ENCODE data around the gene EIF4G3. TPM values are rescaled to one million over a fixed set of nuclear protein-coding genes. Genes with fewer than 3 reads are reported as not detected.

The EIF4G3 gene
- total RNA-seq, 1 experiment from 2014 or later, result 39.9 TPM

GRCh38 chr1:21105807-21106206 lies 70.9 kb downstream of the EIF4G3 start:
- TF ChIP-seq CTCF (IDR thresholded peaks at IDR 0.05; ENCODE audit: unreplicated experiment), result no peak
- peaks cover 8% of the 10 kb centered on the region for H3K4me1 Mint-ChIP-seq (ENCODE audit: low read depth, unreplicated experiment)
- intact Hi-C loops (cut with micrococcal nuclease; ENCODE audit: unreplicated experiment), result no loop called here

GRCh38 chr1:21104683-21105082 lies 72.0 kb downstream of the EIF4G3 start:
- no TSS peak for BruUV-seq (replicated peaks)

More at GRCh38 chr1:21105807-21106206, 70.9 kb downstream of the EIF4G3 start:
- CTCF ChIA-PET, result interaction anchor here (0.6 kb wide), 1 partner anchor 1464 kb away, joined by 3 read pairs; no protein-coding TSS in a partner anchor
- no peaks in the 10 kb centered on the region for H3K36me3 Mint-ChIP-seq (ENCODE audit: insufficient read depth, unreplicated experiment)
- no peak overlapping the region for H3K4me3 Mint-ChIP-seq (ENCODE audit: low read depth, unreplicated experiment)
- H3K9me3 Mint-ChIP-seq (ENCODE audit: low read depth, unreplicated experiment), result no peaks in the 10 kb centered on the region
- H3K27me3 Mint-ChIP-seq (ENCODE audit: unreplicated experiment), result no peaks in the 10 kb centered on the region
- no peak for DNase-seq
- H3K27ac Mint-ChIP-seq (ENCODE audit: unreplicated experiment), result no peak overlapping the region
- no TSS peak for BruUV-seq (replicated peaks)

GRCh38 chr1:21100481-21100921 lies 76.2 kb downstream of the EIF4G3 start:
- Mint-ChIP-seq H3K4me1 (ENCODE audit: low read depth, unreplicated experiment) (no peaks in the 10 kb centered on the region), H3K9me3 (ENCODE audit: low read depth, unreplicated experiment) (no peaks in the 10 kb centered on the region), H3K27me3 (ENCODE audit: unreplicated experiment) (no peaks in the 10 kb centered on the region), H3K4me3 (ENCODE audit: low read depth, unreplicated experiment) (no peak overlapping the region), H3K27ac (ENCODE audit: unreplicated experiment) (no peak overlapping the region), H3K36me3 (ENCODE audit: insufficient read depth, unreplicated experiment) (peaks cover 5% of the 10 kb centered on the region)
- TF ChIP-seq CTCF (IDR thresholded peaks at IDR 0.05; ENCODE audit: unreplicated experiment), result no peak
- CTCF ChIA-PET, result no interaction called here
- BruUV-seq (replicated peaks), result no TSS peak
- intact Hi-C loops (cut with micrococcal nuclease; ENCODE audit: unreplicated experiment), result no loop called here
- DNase-seq, result no peak

More at GRCh38 chr1:21104683-21105082, 72.0 kb downstream of the EIF4G3 start:
- no peaks in the 10 kb centered on the region for H3K9me3 Mint-ChIP-seq (ENCODE audit: low read depth, unreplicated experiment)
- intact Hi-C loops (cut with micrococcal nuclease; ENCODE audit: unreplicated experiment), result no loop called here
- peaks cover 8% of the 10 kb centered on the region for H3K4me1 Mint-ChIP-seq (ENCODE audit: low read depth, unreplicated experiment)
- DNase-seq, result no peak
- H3K27me3 Mint-ChIP-seq (ENCODE audit: unreplicated experiment), result no peaks in the 10 kb centered on the region
- no peaks in the 10 kb centered on the region for H3K36me3 Mint-ChIP-seq (ENCODE audit: insufficient read depth, unreplicated experiment)
- no peak overlapping the region for H3K27ac Mint-ChIP-seq (ENCODE audit: unreplicated experiment)
- CTCF ChIA-PET, result no interaction called here
- H3K4me3 Mint-ChIP-seq (ENCODE audit: low read depth, unreplicated experiment), result no peak overlapping the region
- TF ChIP-seq CTCF (IDR thresholded peaks at IDR 0.05; ENCODE audit: unreplicated experiment), result no peak

GRCh38 chr1:21099869-21100131 lies 76.9 kb downstream of the EIF4G3 start:
- no peak overlapping the region for H3K27ac Mint-ChIP-seq (ENCODE audit: unreplicated experiment)
- intact Hi-C loops (cut with micrococcal nuclease; ENCODE audit: unreplicated experiment), result no loop called here
- CTCF ChIA-PET, result no interaction called here
- no peak for DNase-seq
- no peaks in the 10 kb centered on the region for H3K27me3 Mint-ChIP-seq (ENCODE audit: unreplicated experiment)
- H3K4me1 Mint-ChIP-seq (ENCODE audit: low read depth, unreplicated experiment), result no peaks in the 10 kb centered on the region
- no peaks in the 10 kb centered on the region for H3K9me3 Mint-ChIP-seq (ENCODE audit: low read depth, unreplicated experiment)
- H3K36me3 Mint-ChIP-seq (ENCODE audit: insufficient read depth, unreplicated experiment), result peaks cover 5% of the 10 kb centered on the region
- no peak for TF ChIP-seq CTCF (IDR thresholded peaks at IDR 0.05; ENCODE audit: unreplicated experiment)
- no peak overlapping the region for H3K4me3 Mint-ChIP-seq (ENCODE audit: low read depth, unreplicated experiment)
- no TSS peak for BruUV-seq (replicated peaks)
